Type B pancreatic cell (in vitro differentiated cells): ENCODE data around the gene PCCA. TPM values are rescaled to one million over a fixed set of nuclear protein-coding genes. Genes with fewer than 3 reads are reported as not detected.

ENCODE experiments used
- DNase-seq: peaks from one replicate; pipeline ENCODE4 v3.0.0; 2021; ENCODE audit warnings: mixed read lengths; ENCODE audit not compliant: unreplicated experiment; ENCODE audit errors: extremely low spot score
- H3K27ac Mint-ChIP-seq: 2 replicates; pipeline ENCODE4 v1.8.0; 2021; ENCODE audit warnings: mild to moderate bottlenecking, mixed read lengths
- H3K27me3 Mint-ChIP-seq: 2 replicates; pipeline ENCODE4 v1.8.0; 2021; ENCODE audit warnings: mixed read lengths
- H3K36me3 Mint-ChIP-seq: 2 replicates; pipeline ENCODE4 v1.8.0; 2021; ENCODE audit warnings: mixed read lengths
- H3K4me1 Mint-ChIP-seq: one replicate; pipeline ENCODE4 v1.8.0; 2021; ENCODE audit warnings: mixed read lengths; ENCODE audit not compliant: unreplicated experiment
- H3K4me3 Mint-ChIP-seq: 2 replicates; pipeline ENCODE4 v1.8.0; 2021; ENCODE audit warnings: mild to moderate bottlenecking, mixed read lengths
- H3K9me3 Mint-ChIP-seq: 2 replicates; pipeline ENCODE4 v1.8.0; 2021; ENCODE audit warnings: mixed read lengths
- CTCF ChIP-seq: fragments of 200-600 bp; sonication (generic); conservative IDR thresholded peaks from 2 replicates; pipeline ENCODE4 v1.5.0; 2021; ENCODE audit warnings: antibody characterized with exemption, mild to moderate bottlenecking
- total RNA-seq: library from RNA; stranded (reverse); gene quantifications from 2 replicates; pipeline ENCODE4 v1.2.1, GENCODE V29; 2021; ENCODE audit warnings: low replicate concordance

PCCA gene
- total RNA-seq, 1 donor from 2014 or later, result 46.8 TPM

GRCh38 chr13:100334214-100334613, 245.3 kb downstream of the PCCA start:
- H3K4me3 Mint-ChIP-seq, result no peak overlapping the region
- peaks cover 4% of the 10 kb centered on the region for H3K9me3 Mint-ChIP-seq
- H3K36me3 Mint-ChIP-seq, result peaks cover 34% of the 10 kb centered on the region
- TF ChIP-seq CTCF, result no peak
- no peaks in the 10 kb centered on the region for H3K27me3 Mint-ChIP-seq
- no peak overlapping the region for H3K27ac Mint-ChIP-seq
- DNase-seq, result no peak
- peaks cover 3% of the 10 kb centered on the region for H3K4me1 Mint-ChIP-seq

GRCh38 chr13:100336795-100337516, 248.1 kb downstream of the PCCA start:
- H3K4me1 Mint-ChIP-seq, result peaks cover 3% of the 10 kb centered on the region
- no peak overlapping the region for H3K27ac Mint-ChIP-seq
- DNase-seq, result no peak
- TF ChIP-seq CTCF, result no peak
- H3K4me3 Mint-ChIP-seq, result no peak overlapping the region
- H3K36me3 Mint-ChIP-seq, result peaks cover 40% of the 10 kb centered on the region
- H3K9me3 Mint-ChIP-seq, result peaks cover 4% of the 10 kb centered on the region
- H3K27me3 Mint-ChIP-seq, result no peaks in the 10 kb centered on the region

GRCh38 chr13:100338275-100338674, 249.4 kb downstream of the PCCA start:
- H3K27me3 Mint-ChIP-seq, result no peaks in the 10 kb centered on the region
- H3K4me1 Mint-ChIP-seq, result peaks cover 6% of the 10 kb centered on the region
- H3K4me3 Mint-ChIP-seq, result no peak overlapping the region
- H3K9me3 Mint-ChIP-seq, result peaks cover 4% of the 10 kb centered on the region
- TF ChIP-seq CTCF, result no peak
- DNase-seq, result no peak
- peaks cover 44% of the 10 kb centered on the region for H3K36me3 Mint-ChIP-seq
- H3K27ac Mint-ChIP-seq, result no peak overlapping the region

- Mint-ChIP-seq H3K4me1 (peaks cover 8% of the 10 kb centered on the region), H3K27ac (no peak overlapping the region), H3K36me3 (peaks cover 38% of the 10 kb centered on the region), H3K9me3 (peaks cover 4% of the 10 kb centered on the region), H3K27me3 (no peaks in the 10 kb centered on the region), H3K4me3 (no peak overlapping the region)
- DNase-seq, result no peak
- no peak for TF ChIP-seq CTCF
These were observed 250.6 kb downstream of the PCCA start for GRCh38 chr13:100339411-100339940.

GRCh38 chr13:100340865-100341264, 252.0 kb downstream of the PCCA start:
- DNase-seq, result no peak
- Mint-ChIP-seq H3K27ac (no peak overlapping the region), H3K27me3 (no peaks in the 10 kb centered on the region), H3K4me1 (peaks cover 8% of the 10 kb centered on the region), H3K36me3 (peaks cover 41% of the 10 kb centered on the region), H3K4me3 (no peak overlapping the region), H3K9me3 (peaks cover 9% of the 10 kb centered on the region)
- no peak for TF ChIP-seq CTCF
